OCI-LY3 (cell line): ENCODE measurements around the gene ZSWIM6.

Source experiments
- CTCF ChIP-seq: fragments of 200-600, 300-600 bp; sonication (generic); IDR thresholded peaks from 2 replicates; pipeline ENCODE4 v1.5.1; 2014; ENCODE audit warnings: antibody characterized with exemption, low read length, low read depth
- EZH2phosphoT487 ChIP-seq: fragments of 200-600 bp; shearing (Covaris generic); IDR thresholded peaks from 2 replicates; pipeline ENCODE4 v1.6.1; 2018; ENCODE audit warnings: antibody characterized with exemption, mixed run types, low read depth

- TF ChIP-seq CTCF = no peak
- TF ChIP-seq EZH2phosphoT487 = no peak
Observed at GRCh38 chr5:61381968-61382367, 49.9 kb downstream of the ZSWIM6 start.
